Mesothelial cell of epicardium (in vitro differentiated cells): ENCODE results near the gene MEF2C. TPM values are rescaled to one million over a fixed set of nuclear protein-coding genes. Genes with fewer than 3 reads are reported as not detected.
A peak's percentile ranks its signal among the peaks of the same experiment; 100 is the strongest.

Experiments used
- DNase-seq, 2 experiments: peaks; one replicate each; pipeline ENCODE4 v3.0.0; 2021; ENCODE audit warnings: low spot score in 2 of 2; ENCODE audit not compliant: unreplicated experiment in 2 of 2
- H3K27ac Mint-ChIP-seq: 2 replicates; pipeline ENCODE4 v1.8.0; 2021; ENCODE audit warnings: mixed read lengths
- H3K27me3 Mint-ChIP-seq: 2 replicates; pipeline ENCODE4 v1.8.0; 2021; ENCODE audit warnings: low read depth, mixed read lengths
- H3K36me3 Mint-ChIP-seq: 2 replicates; pipeline ENCODE4 v1.8.0; 2021; ENCODE audit warnings: mixed read lengths
- H3K4me1 Mint-ChIP-seq: 2 replicates; pipeline ENCODE4 v1.8.0; 2021; ENCODE audit warnings: mixed read lengths
- H3K4me3 Mint-ChIP-seq: 2 replicates; pipeline ENCODE4 v1.8.0; 2021; ENCODE audit warnings: mild to moderate bottlenecking, moderate library complexity, mixed read lengths
- H3K9me3 Mint-ChIP-seq: 2 replicates; pipeline ENCODE4 v1.8.0; 2021; ENCODE audit warnings: mixed read lengths
- CTCF ChIP-seq: fragments of 200-600 bp; sonication (generic); IDR thresholded peaks from one replicate; pipeline ENCODE4 v1.5.0; 2021; ENCODE audit warnings: antibody characterized with exemption; ENCODE audit not compliant: unreplicated experiment
- total RNA-seq: library from RNA; stranded (reverse); gene quantifications from 3 replicates; pipeline ENCODE4 v1.2.1, GENCODE V29; 2021

The MEF2C gene
- total RNA-seq, 1 donor from 2014 or later: 9.1 TPM

- H3K4me3 Mint-ChIP-seq: no peak overlapping the region
Observed at GRCh38 chr5:88825584-88826315, 57.2 kb downstream of the MEF2C start.

GRCh38 chr5:88824892-88825583, 57.9 kb downstream of the MEF2C start:
- no peak for TF ChIP-seq CTCF
- H3K27ac Mint-ChIP-seq: peak overlapping the region; percentile 25
- H3K4me3 Mint-ChIP-seq: no peak overlapping the region
- DNase-seq: no peak
- no peaks in the 10 kb centered on the region for H3K36me3 Mint-ChIP-seq
- no peaks in the 10 kb centered on the region for H3K27me3 Mint-ChIP-seq
- H3K4me1 Mint-ChIP-seq: peaks cover 27% of the 10 kb centered on the region
- H3K9me3 Mint-ChIP-seq: no peaks in the 10 kb centered on the region

More at GRCh38 chr5:88825584-88826315, 57.2 kb downstream of the MEF2C start:
- Mint-ChIP-seq H3K27me3 (no peaks in the 10 kb centered on the region), H3K4me1 (peaks cover 28% of the 10 kb centered on the region), H3K36me3 (no peaks in the 10 kb centered on the region), H3K9me3 (no peaks in the 10 kb centered on the region), H3K27ac (no peak overlapping the region)
- no peak for DNase-seq
- TF ChIP-seq CTCF: no peak

GRCh38 chr5:88824141-88824540, 58.8 kb downstream of the MEF2C start:
- DNase-seq: no peak
- Mint-ChIP-seq H3K27ac (no peak overlapping the region), H3K9me3 (no peaks in the 10 kb centered on the region), H3K36me3 (no peaks in the 10 kb centered on the region), H3K27me3 (no peaks in the 10 kb centered on the region), H3K4me3 (no peak overlapping the region), H3K4me1 (peaks cover 27% of the 10 kb centered on the region)
- no peak for TF ChIP-seq CTCF

GRCh38 chr5:88823201-88823600, 59.8 kb downstream of the MEF2C start:
- Mint-ChIP-seq H3K36me3 (no peaks in the 10 kb centered on the region), H3K4me1 (peaks cover 26% of the 10 kb centered on the region), H3K27ac (no peak overlapping the region), H3K27me3 (no peaks in the 10 kb centered on the region), H3K4me3 (no peak overlapping the region), H3K9me3 (no peaks in the 10 kb centered on the region)
- no peak for DNase-seq
- TF ChIP-seq CTCF: no peak

GRCh38 chr5:88821161-88821560, 61.8 kb downstream of the MEF2C start:
- Mint-ChIP-seq H3K4me3 (no peak overlapping the region), H3K9me3 (no peaks in the 10 kb centered on the region), H3K27ac (no peak overlapping the region), H3K27me3 (no peaks in the 10 kb centered on the region), H3K4me1 (peaks cover 13% of the 10 kb centered on the region), H3K36me3 (no peaks in the 10 kb centered on the region)
- no peak for TF ChIP-seq CTCF
- DNase-seq: no peak
